HG03025 (cell line): ENCODE measurements around the gene IL6ST.
"Not testable (repeated sequence)": the region's sequence is repeated elsewhere in the genome, so short reads cannot be mapped to it uniquely, and the experiment has no call there.

Experiments used
- ATAC-seq: cut with Tn5 transposase; IDR thresholded peaks from one replicate; pipeline ENCODE4 v1.9.1; 2021; ENCODE audit warnings: mild to moderate bottlenecking, moderate library complexity; ENCODE audit not compliant: unreplicated experiment, low FRiP score

The IL6ST gene

DNA sequence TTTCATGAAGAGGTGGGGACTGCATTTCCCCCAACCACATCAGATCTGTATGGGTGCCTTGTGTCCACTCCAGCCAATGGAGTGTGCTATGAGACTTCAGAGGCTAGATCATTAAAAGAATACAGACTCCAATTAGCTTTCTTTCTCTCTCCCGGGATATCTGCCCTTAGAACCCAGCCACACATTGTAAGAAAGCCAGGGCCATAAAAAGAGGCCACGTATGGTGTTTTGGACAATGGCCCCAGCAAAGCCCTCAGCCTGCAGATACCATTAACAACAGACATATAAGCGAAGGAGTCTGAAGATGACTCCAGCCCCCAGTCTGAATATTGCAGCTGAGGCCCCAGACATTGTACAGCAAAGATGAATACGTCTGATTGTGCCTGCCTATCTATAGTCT is 21.5 kb downstream of the IL6ST start:
- ATAC-seq = no peak

- no peak for ATAC-seq
These were observed 24.8 kb downstream of the IL6ST start for GRCh38 chr5:55969956-55970355.

DNA sequence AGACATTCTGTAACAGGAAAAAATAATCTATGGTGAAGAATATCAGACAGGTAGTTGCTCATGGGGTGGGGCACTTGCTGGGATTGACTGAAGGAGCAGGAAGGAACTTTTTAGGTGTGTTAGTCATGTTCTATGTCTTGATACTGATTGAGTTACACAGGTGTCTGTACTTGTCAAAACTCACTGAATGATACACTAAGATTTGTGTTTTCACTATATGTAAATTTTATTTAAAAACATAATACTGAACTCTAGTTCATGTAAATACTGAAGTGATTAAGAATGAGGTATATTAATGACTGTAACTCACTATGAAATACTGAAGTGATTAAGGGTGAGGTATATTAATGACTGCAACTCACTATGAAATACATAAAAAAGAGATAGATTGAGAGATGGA is 28.5 kb downstream of the IL6ST start:
- ATAC-seq = no peak

- no peak for ATAC-seq
These were observed 29.2 kb downstream of the IL6ST start for GRCh38 chr5:55965525-55965924.

- no peak for ATAC-seq
These were observed 34.0 kb downstream of the IL6ST start for GRCh38 chr5:55960779-55961178.

DNA sequence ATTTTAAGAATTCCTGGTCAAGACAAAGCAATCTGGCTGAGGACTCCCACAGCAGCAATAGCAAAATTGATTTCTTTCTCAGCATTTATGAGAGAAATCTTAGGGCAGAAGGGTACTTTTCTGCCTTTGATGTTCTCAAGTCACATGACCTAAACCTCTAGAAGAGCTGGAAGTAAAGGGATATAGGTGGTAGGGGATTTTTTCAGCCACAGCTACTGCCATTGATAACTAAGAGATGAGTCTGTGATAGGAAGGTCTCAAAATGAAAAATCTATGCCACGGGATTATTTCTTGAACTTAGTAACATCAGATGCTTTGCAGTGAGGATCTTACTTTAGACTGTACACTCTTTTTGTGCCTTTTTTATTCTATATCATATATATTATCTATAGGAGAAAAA is 35.6 kb downstream of the IL6ST start:
- no peak for ATAC-seq

GRCh38 chr5:55941154-55941553 is 53.6 kb downstream of the IL6ST start:
- not testable (repeated sequence) for ATAC-seq

DNA sequence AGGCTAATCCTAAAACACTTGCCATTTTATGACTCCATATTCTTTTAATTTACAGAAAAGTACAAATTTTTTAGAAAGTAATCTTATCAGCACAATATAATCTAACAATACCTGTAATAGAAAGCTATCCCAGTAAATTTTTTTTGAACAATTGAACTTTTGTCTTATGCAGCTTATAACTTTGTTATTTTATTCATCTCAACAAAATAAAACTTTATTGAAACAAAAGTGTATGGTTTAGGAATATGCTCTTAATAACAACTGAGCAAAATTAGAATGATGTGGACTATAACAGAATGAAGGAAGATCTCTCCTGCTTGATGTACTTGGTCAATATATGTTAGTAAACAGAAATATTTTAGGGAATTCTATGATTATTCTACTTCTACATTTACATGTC is 57.2 kb downstream of the IL6ST start:
- not testable (repeated sequence) for ATAC-seq

- no peak for ATAC-seq
These were observed 58.6 kb downstream of the IL6ST start for GRCh38 chr5:55936100-55936693.

DNA sequence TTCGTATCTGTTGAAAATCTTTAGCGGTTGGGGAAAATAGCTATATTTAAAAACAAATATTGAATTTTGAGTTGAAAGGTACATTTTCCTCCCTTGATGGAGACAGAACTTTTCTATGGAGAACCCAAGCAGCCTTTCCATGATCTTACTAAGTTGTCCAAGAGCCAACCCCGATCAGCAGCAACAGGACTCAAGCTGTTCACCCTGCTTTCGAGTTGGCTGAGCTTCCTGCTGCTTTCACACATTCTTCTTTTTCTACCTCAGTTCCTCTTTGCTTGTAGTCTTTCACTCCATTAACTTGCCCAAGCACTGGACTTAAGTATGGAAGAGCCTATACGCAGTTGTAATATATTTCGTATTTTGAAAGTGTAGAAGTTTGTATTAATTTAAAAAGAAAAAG is 59.4 kb downstream of the IL6ST start:
- ATAC-seq = no peak

DNA sequence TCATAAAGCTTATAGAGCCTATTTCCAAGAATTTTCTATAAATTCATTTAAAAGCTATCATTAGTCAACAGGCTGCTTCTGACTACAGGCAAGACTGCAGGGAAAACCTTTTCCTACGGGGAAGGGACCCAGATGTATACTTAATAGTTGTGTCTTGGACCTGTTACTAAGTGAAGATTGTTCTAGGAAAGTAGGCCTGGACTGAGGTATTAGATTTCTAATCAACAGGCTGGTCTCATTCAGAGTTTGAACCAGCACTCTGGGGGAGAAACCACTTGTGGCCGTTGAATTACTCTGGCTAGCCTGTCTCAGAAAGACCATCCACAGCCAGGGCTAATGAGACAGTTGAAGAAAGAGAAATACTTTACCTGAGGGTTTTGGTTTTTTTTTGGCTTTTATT is 60.0 kb downstream of the IL6ST start:
- no peak for ATAC-seq

- no peak for ATAC-seq
These were observed 60.6 kb downstream of the IL6ST start for GRCh38 chr5:55934115-55934613.

DNA sequence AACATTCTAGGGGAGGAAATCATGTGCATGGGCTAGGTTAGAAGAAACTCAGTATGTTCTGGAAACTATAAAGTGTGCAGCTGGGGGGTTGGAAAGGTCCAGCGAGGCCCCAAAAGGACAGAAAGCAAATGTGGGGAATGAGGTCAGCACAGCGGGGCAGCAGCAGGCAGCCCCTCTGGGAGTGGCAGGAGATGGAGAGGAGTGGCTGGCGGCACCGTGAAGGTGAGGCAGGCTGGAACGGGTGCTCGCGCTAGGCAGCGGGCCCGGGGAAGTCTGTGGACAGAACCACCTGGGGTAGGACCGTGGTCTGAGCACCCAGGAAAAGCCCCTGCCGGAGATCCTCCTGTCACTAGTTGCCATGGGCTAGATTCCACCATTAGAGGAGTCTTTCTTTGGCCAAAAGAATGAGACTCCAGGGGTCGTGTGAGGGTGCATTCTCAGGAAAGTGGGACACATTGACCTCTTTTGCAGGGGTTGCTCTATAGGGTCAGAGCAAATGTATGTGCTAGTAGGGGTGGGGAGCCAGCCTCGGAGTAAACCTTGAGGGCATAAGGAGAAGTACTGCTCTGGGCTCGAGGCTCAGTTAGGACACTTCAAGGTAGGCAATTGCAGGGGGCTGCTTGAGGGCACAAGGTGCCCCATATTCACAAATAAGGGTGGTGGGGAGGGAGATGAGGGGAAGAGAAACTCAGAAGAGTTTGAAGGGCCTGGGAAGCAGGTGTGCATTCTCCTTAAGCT is 61.2 kb downstream of the IL6ST start:
- no peak for ATAC-seq

GRCh38 chr5:55932700-55933099 is 62.1 kb downstream of the IL6ST start:
- no peak for ATAC-seq

- no peak for ATAC-seq
These were observed 65.6 kb downstream of the IL6ST start for GRCh38 chr5:55929020-55929799.

DNA sequence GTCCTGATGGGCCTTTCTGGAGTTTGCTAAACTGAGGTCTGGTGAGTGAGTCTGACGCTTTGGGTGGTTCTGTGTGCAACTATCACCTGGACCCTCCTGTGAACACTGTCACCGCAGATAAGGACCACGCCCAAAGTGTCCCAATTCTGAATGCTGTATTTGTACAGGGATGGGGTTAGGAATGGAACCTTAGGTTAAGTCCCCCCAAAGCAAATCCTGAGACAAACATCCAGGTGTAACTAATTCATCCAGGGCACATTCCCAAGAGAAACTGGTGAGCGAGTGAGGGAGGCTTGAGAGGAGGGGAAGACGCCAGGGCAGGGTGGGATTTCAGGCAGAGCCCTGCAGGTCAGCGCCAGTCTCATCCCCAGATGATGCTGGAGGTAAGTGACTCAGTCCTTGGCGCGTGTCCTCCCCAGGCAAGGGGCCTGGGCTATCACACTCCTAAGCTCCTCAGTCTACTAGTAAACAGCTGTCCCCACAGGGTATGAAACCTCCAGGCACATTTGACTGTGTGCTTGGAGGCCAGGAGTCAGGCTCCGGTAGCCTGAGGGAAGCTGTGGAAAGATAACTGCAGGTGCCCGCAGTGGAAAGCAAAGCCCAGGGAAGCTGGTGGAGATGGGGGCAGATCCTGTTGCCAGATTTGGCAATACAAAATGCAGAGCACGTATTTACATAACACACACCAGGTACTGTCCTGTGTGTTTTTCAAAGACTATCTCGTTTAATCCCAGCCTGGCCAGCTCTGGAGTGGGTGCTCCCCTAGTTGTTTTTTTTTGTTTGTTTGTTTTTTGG is 66.7 kb downstream of the IL6ST start:
- ATAC-seq = no peak

DNA sequence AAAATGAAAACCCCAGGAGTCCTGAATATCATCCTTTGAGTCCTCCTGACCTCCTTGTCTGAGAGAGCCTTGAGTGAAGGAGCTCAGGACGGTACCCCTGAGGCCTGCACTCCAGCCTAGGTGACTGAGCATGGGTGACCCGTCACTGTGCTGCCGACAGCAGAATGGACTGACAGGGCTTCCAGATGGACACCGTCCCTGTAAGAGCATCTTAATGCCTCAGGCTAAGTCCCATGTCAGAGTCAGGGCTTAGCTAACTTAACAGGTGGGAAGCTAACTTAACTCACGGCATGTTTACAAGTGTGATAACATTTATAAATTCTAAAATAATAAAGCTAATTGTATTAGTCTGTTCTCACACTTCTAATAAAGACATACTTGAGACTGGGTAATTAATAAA is 68.3 kb downstream of the IL6ST start:
- ATAC-seq = no peak

DNA sequence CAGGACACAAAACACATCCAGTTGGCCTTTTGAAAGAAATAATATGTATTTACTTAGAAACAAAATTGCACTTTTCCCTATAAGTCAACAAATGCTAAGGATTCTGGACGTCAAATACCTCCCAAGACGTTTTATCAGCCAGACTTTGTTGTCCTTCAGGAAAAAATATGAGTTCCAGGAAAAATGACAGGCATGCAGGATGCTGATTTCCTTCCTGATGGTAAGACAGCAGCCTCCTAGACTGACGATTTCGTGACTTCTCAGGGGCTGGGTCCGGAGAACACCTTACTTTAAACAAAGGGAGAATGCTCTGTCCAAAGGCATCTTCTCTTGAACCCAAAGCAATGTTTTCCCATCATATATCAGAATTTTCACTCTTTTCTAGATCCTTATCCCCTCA is 69.1 kb downstream of the IL6ST start:
- no peak for ATAC-seq

DNA sequence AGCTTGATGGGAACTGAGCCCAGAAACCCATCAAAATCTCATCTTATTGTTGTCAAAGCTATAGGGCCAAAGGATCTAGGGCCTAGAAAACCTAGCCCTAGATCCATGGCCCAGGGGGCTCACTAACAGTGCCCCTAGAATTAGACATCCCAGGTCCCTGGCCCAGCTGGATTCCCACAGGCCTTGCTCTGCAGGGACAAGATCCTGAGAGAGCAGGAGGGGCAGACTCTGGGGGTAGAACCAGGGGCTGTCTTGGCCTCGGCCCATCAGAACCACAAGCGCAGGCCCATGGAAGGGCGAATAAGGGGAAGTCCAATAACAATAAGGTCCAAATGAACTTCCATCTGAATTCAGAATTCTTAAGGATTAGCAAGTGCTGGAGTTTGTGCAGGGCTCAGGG is 69.6 kb downstream of the IL6ST start:
- no peak for ATAC-seq

DNA sequence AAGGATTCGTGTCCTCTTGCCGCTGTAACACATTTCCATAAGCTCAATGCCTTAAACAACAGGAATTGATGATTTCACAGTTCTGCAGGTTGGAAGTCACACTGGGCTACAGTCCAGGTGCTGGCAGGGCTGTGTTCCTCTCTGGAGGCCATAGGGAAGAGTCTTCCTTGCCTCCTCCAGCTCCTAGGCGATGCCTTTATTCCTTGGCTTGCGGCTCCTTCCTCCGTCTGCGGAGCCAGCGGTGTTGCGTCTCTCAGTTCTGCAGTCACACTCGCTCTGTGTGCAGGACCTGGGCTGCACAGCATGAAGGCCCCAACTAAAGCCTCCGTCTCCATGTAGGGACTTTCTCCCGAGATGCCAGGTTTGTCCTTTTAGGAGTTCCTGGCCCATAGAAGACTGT is 70.0 kb downstream of the IL6ST start:
- no peak for ATAC-seq
